MM.1S (cell line): Measurements from ENCODE around the gene PPM1F.

Experiments
- CTCF ChIP-seq: fragments of 300-600 bp; sonication (generic); IDR thresholded peaks from 2 replicates; pipeline ENCODE4 v1.5.1; 2016; ENCODE audit warnings: antibody characterized with exemption, low read length, mixed read lengths
- EZH2 ChIP-seq: fragments of 300-600 bp; sonication (generic); optimal IDR thresholded peaks from 2 replicates; pipeline ENCODE3; 2017; ENCODE audit warnings: low read depth, mild to moderate bottlenecking, antibody characterized with exemption, low read length, mixed read lengths
- EZH2phosphoT487 ChIP-seq: fragments of 300-600 bp; sonication (generic); IDR thresholded peaks from 2 replicates; pipeline ENCODE4 v1.6.1; 2018; ENCODE audit warnings: antibody characterized with exemption, low read length

GRCh38 chr22:21904250-21904789 is 48.3 kb downstream of the PPM1F start:
- TF ChIP-seq CTCF (no peak), EZH2phosphoT487 (no peak), EZH2 (no peak)
